Activated T-helper 1 cell treated with anti-CD3 and anti-CD28 coated beads, Interleukin-12 subunit alpha, Interleukin-12 subunit beta, Interleukin-2, Interleukin-4 antibody, amounts not matched to agents 30 ng/mL and 10 ng/mL and 1 ng/mL, durations not matched to agents 14 hours and 24 hours and 36 hours (primary cell): ENCODE data around the gene COQ5. TPM values are rescaled to one million over a fixed set of nuclear protein-coding genes. Genes with fewer than 3 reads are reported as not detected.
"Not testable (repeated sequence)": the region's sequence is repeated elsewhere in the genome, so short reads cannot be mapped to it uniquely, and the experiment has no call there.

Experiments
- DNase-seq: peaks from one replicate; pipeline ENCODE4 v3.0.0; 2021; ENCODE audit warnings: low spot score
- H3K27ac Mint-ChIP-seq: one replicate; pipeline ENCODE4 v1.8.0; 2021; ENCODE audit warnings: mild to moderate bottlenecking, mixed read lengths
- H3K27me3 Mint-ChIP-seq: one replicate; pipeline ENCODE4 v1.8.0; 2022; ENCODE audit warnings: mild to moderate bottlenecking, moderate library complexity, mixed read lengths; ENCODE audit not compliant: insufficient read depth
- H3K36me3 Mint-ChIP-seq: one replicate; pipeline ENCODE4 v1.8.0; 2021; ENCODE audit warnings: low read depth, mixed read lengths
- H3K4me1 Mint-ChIP-seq: one replicate; pipeline ENCODE4 v1.8.0; 2021; ENCODE audit warnings: low read depth, mixed read lengths
- H3K4me3 Mint-ChIP-seq: one replicate; pipeline ENCODE4 v1.8.0; 2021; ENCODE audit warnings: mild to moderate bottlenecking, moderate library complexity, mixed read lengths
- H3K9me3 Mint-ChIP-seq: one replicate; pipeline ENCODE4 v1.8.0; 2021; ENCODE audit warnings: mixed read lengths
- intact Hi-C: fragments of 100-400 bp; cut with micrococcal nuclease; formaldehyde crosslinking; loops from one replicate; pipeline ENCODE4 v1.15.1; 2024
- total RNA-seq: library from RNA; stranded (reverse); gene quantifications from 2 replicates; pipeline ENCODE4 v1.2.3, GENCODE V29; 2022

The COQ5 gene
- total RNA-seq, 1 donor from 2014 or later = 27.8 TPM

DNA sequence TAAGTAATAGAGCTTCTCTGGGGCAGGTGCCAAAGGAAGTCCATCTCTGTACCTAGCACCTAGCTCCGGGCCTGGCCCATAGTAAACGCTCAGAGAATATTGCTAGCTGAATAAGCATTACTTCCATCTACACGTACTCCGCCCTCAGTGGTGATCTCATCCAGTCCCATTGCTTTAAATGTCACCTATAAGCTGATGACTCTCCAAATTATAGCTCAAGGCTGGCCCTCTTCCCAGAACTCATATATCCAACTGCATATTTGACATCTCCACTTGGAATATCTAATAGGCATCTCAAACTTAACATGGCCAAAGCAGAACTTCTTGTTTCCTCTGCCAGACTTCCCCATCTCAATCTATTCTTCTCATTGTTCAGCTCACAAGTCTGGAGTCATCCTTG, 39.9 kb downstream of the COQ5 start:
- no peak for DNase-seq
- Mint-ChIP-seq H3K27me3 (no peaks in the 10 kb centered on the region), H3K9me3 (no peaks in the 10 kb centered on the region), H3K27ac (no peak overlapping the region), H3K36me3 (peaks cover 1% of the 10 kb centered on the region), H3K4me3 (no peak overlapping the region), H3K4me1 (peaks cover 4% of the 10 kb centered on the region)
- intact Hi-C loops = no loop called here

DNA sequence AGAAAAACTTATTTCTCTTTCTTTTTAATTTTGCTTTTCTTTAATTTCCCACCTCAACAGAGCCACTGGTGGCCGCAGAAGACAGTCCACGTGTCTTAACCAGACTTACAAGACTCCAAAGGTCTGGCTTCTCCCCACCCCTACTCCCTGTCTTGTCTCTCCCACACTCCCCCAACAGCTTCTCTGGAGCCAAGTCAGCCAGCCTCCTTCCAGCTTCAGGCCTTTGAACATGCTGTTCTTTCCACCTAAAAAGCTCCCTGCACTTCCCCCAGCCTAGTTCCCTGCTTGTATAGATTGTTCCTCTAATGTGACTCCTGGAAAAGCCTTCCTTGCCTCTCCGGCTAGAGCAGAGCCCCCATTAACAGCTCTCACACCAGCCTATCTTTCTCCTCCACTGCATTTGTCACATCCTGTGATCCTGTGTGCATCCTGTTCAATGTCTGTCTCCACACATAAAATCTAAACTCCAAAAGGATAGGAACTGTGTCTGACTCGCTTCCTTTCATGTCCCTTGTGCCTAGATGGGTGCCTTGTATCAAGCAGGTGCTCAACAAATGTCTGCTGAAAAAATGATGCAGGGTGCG, 40.8 kb downstream of the COQ5 start:
- Mint-ChIP-seq H3K4me3 (no peak overlapping the region), H3K4me1 (peaks cover 4% of the 10 kb centered on the region), H3K9me3 (no peaks in the 10 kb centered on the region), H3K36me3 (peaks cover 3% of the 10 kb centered on the region), H3K27me3 (no peaks in the 10 kb centered on the region), H3K27ac (no peak overlapping the region)
- DNase-seq = no peak
- intact Hi-C loops = no loop called here

DNA sequence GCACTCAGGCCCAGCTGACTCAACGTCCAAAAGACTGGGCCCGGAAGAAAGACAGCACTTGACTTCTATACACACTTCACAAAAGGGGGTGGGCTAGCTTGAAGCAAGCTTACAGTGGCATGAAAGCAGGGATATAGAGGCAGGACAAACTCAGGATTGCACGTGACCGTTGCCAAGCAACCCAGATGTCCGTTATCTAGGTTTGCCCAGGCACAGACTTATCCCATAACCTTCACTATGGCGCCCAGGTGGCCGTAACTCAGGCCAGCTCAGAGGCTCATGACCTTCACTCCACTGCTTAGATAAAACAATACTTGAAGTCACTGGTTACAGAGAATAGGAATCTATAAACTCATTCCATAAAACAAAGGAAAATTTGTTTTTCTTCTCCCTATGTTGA, 41.4 kb downstream of the COQ5 start:
- H3K27ac Mint-ChIP-seq, H3K27me3 Mint-ChIP-seq, DNase-seq, H3K36me3 Mint-ChIP-seq, H3K4me3 Mint-ChIP-seq, intact Hi-C loops, H3K4me1 Mint-ChIP-seq, H3K9me3 Mint-ChIP-seq: not testable (repeated sequence)

DNA sequence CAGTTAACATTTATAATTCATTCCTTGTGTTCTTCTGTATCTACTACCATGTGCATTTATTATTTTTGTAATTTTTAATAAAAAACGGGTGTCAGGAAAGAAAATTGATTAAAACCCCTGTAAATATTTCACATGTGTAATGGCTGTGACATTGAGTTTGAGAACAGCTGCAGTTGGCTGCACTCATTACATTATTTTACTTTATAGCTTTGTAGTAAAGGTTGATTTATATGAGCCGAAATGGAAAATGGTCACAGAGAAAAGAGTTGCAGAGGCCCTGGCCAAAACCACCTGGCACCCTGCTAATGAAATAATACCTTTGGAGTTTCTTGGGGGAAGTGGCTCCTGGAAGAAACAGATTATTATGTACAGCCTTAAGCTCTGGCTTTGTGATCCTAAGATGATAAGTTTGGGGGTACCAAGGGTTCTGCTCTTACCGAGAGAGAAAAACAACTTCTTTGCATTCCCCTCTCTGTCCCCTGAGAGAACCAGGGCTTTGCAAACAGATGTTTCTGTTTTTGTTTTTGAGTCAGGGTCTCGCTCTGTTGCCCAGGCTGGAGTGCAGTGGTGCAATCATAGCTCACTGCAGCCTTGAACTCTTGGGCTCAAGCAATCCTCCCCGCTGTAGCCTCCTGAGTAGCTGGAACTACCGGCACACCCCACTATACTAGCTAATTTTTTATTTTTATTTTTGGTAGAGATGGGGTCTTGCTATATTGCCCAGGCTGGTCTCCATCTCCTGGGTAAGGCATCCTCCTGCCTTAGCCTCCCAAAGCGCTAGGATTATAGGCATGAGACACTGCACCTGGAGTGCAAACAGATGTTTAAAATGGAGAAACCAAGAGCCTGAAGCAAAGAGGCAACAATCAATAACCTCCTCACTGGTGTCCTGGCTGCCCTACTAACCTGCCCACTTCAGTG, 42.7 kb downstream of the COQ5 start:
- H3K4me3 Mint-ChIP-seq = no peak overlapping the region
- intact Hi-C loops = no loop called here
- no peaks in the 10 kb centered on the region for H3K27me3 Mint-ChIP-seq
- DNase-seq = no peak
- no peak overlapping the region for H3K27ac Mint-ChIP-seq
- peaks cover 4% of the 10 kb centered on the region for H3K4me1 Mint-ChIP-seq
- peaks cover 6% of the 10 kb centered on the region for H3K36me3 Mint-ChIP-seq
- no peaks in the 10 kb centered on the region for H3K9me3 Mint-ChIP-seq

DNA sequence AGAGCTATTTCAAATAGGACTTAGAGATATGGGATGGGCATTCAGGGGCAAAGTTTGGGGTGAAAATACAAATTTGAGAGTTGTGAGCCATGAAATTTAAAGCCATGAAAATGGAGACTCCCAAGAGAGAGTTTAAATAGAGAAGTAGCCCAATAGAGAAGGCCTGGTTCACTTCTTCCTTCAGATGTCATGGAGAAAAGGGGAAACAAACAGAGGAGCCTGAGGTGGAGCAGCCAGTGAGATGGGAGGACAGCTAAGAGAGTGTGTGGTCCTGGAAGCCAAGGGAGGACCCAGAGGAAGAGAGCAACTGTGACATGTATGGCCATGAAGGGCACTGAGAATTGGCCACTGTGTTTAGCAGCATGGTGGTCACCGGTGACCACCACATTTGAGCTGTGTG, 45.3 kb downstream of the COQ5 start:
- no peaks in the 10 kb centered on the region for H3K4me1 Mint-ChIP-seq
- intact Hi-C loops = no loop called here
- peaks cover 6% of the 10 kb centered on the region for H3K36me3 Mint-ChIP-seq
- no peak overlapping the region for H3K4me3 Mint-ChIP-seq
- no peak for DNase-seq
- H3K27ac Mint-ChIP-seq = no peak overlapping the region
- H3K9me3 Mint-ChIP-seq = no peaks in the 10 kb centered on the region
- H3K27me3 Mint-ChIP-seq = no peaks in the 10 kb centered on the region

DNA sequence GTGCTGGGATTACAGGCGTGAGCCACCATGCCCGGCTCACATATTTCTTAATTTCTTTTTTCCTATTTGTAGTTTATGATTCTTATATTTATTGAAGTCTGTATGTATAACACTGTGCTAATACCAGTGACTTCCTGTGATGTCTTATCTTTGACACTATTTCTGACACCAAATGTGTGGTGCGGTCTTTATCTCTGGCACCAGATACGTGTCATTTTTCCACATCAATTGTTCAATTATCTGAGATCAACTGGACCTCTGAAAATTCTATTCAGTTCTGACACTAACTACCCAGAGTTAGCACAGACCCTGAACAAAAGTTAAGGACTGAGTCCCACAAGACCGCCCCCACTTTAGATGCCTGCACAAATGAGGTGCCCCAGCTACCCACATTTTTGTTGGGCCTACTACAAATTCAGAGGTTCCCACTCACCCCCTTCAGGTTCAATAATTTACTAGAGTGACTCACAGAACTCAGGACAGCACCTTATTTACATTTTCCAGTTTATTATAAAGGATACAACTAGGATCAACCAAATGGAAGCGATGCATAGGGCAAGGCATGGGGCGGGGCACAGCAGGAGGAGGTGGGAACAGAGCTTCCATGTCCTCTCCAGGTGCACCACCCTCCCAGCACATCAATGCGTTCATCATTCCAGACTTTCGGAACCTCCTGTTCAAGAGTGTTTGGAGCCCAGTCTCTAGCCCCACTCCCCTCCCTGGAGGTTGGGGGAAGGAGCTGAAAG, 47.8 kb downstream of the COQ5 start:
- H3K4me1 Mint-ChIP-seq = no peaks in the 10 kb centered on the region
- no peaks in the 10 kb centered on the region for H3K9me3 Mint-ChIP-seq
- intact Hi-C loops = no loop called here
- H3K4me3 Mint-ChIP-seq = no peak overlapping the region
- H3K27me3 Mint-ChIP-seq = no peaks in the 10 kb centered on the region
- H3K36me3 Mint-ChIP-seq = peaks cover 4% of the 10 kb centered on the region
- H3K27ac Mint-ChIP-seq = no peak overlapping the region
- no peak for DNase-seq

DNA sequence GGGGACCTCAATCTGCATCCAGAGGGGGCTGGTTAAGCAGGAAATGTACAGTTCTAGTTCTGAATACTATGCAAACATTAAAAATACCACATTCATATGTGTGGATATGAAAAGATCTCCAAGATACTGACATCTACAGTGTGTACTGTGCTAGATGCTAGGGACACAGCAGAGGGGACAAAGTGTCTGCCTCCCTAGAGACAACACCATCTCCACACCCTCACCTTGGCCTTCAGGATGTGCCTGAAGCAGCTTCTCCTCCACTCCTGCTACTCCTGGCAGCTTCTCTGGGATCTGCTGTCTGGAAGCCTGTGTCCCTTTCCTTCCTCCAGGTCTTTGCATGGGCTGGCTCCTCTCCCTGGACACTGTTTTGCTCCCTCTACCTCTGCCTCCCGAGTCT, 48.7 kb downstream of the COQ5 start:
- Mint-ChIP-seq H3K27ac (peak overlapping the region; percentile 11), H3K4me3 (no peak overlapping the region), H3K9me3 (no peaks in the 10 kb centered on the region), H3K27me3 (no peaks in the 10 kb centered on the region), H3K36me3 (peaks cover 4% of the 10 kb centered on the region), H3K4me1 (no peaks in the 10 kb centered on the region)
- intact Hi-C loops = no loop called here
- DNase-seq = no peak

DNA sequence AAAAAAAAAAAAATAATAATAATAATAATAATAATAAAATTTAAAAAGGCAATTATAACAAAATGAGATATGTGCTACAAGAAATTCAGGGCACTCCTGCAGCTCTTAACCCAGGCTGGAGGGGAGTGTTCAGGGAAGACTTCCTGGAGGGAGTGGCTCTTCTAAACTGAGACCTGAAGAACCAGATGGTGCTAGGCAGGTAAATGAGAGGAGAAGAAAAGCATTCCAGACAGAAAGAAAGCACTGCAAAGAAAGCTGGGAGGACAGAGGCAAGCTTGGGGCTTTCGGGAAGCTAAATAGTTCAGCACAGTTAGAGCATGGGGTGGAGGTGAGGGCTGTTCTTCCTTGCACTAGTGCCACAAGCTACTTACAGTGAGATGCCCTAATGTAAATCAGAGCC, 49.5 kb downstream of the COQ5 start:
- no peak overlapping the region for H3K27ac Mint-ChIP-seq
- no peak overlapping the region for H3K4me3 Mint-ChIP-seq
- H3K27me3 Mint-ChIP-seq = peaks cover 3% of the 10 kb centered on the region
- intact Hi-C loops = no loop called here
- no peaks in the 10 kb centered on the region for H3K9me3 Mint-ChIP-seq
- H3K36me3 Mint-ChIP-seq = peaks cover 4% of the 10 kb centered on the region
- no peak for DNase-seq
- H3K4me1 Mint-ChIP-seq = peaks cover 6% of the 10 kb centered on the region

DNA sequence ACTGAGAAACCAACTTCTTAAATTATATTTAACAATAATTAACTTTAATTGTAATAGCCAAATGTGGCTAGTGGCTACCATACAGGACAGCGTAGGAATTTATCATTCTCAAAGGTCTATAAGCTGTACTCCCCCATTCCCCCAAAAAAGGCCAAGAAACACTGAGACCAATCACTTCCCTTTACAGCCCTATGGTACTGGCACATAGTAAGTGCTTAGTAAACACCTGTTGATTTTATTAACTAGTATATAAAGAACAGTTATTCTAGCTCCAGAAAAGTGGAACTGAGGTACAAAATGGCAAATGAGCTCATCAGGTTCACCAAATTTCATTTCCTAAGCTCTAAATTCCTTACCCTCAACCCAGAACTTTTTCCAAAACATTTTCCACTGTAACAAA, 53.3 kb downstream of the COQ5 start:
- intact Hi-C loops = no loop called here
- peaks cover 22% of the 10 kb centered on the region for H3K4me1 Mint-ChIP-seq
- H3K36me3 Mint-ChIP-seq = peaks cover 2% of the 10 kb centered on the region
- H3K9me3 Mint-ChIP-seq = no peaks in the 10 kb centered on the region
- no peak overlapping the region for H3K27ac Mint-ChIP-seq
- H3K4me3 Mint-ChIP-seq = no peak overlapping the region
- H3K27me3 Mint-ChIP-seq = peaks cover 5% of the 10 kb centered on the region
- no peak for DNase-seq

DNA sequence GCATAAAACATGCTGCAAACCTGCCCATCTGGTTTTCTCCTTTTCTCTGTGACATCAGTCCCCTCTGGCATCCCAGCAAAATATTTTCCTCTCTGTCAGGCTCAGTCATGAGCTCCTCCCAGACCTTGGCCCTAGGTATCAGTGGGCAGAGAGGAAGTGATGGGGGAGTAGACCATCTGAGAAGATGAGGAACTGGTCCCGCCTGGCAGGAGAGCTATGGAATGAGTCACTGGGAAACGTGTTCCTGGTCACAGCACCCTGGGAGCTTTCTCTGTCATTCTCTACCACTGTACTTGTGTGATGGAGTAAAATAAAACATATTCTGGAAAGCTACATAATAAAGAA, 54.4 kb downstream of the COQ5 start:
- Mint-ChIP-seq H3K36me3 (peaks cover 4% of the 10 kb centered on the region), H3K9me3 (no peaks in the 10 kb centered on the region), H3K27me3 (peaks cover 5% of the 10 kb centered on the region), H3K27ac (no peak overlapping the region), H3K4me3 (no peak overlapping the region), H3K4me1 (peaks cover 29% of the 10 kb centered on the region)
- no peak for DNase-seq
- intact Hi-C loops = no loop called here

DNA sequence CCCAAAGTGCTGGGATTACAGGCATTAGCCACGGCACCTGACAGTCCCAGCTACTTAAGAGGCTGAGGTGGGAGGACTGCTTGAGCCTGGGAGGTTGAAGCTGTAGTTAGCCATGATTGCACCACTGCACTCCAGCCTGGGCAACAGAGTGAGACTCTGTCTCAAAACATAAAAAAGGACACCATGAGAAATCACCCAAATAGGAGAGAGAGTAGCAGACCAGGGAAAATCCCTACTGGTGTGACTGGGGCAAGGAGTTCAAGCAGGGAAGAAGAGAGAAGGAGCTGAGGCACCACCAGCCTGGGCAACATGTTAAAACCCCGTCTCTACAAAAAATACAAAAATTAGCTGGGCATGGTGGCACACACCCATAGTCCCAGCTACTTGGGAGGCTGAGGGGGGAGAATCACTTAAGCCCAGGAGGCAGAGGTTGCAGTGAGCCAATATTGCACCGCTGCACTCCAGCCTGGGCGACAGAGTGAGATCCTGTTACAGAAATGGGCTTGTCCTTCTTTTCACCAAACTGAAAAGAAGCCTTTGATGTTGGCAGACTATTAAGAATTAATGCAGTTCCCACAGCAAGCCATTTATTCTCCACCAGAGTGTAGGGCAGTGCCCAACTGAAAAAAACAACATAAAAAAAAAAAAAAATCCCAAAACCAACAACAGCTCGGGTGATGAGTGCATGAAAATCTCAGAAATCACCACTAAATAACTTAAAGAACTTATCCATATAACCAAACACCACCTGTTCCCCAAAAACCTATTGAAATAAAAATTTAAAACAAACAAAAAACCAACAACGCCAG, 54.9 kb downstream of the COQ5 start:
- H3K4me3 Mint-ChIP-seq = no peak overlapping the region
- peaks cover 5% of the 10 kb centered on the region for H3K27me3 Mint-ChIP-seq
- no peak overlapping the region for H3K27ac Mint-ChIP-seq
- H3K36me3 Mint-ChIP-seq = peaks cover 4% of the 10 kb centered on the region
- DNase-seq = no peak
- H3K9me3 Mint-ChIP-seq = no peaks in the 10 kb centered on the region
- intact Hi-C loops = no loop called here
- H3K4me1 Mint-ChIP-seq = peaks cover 29% of the 10 kb centered on the region

DNA sequence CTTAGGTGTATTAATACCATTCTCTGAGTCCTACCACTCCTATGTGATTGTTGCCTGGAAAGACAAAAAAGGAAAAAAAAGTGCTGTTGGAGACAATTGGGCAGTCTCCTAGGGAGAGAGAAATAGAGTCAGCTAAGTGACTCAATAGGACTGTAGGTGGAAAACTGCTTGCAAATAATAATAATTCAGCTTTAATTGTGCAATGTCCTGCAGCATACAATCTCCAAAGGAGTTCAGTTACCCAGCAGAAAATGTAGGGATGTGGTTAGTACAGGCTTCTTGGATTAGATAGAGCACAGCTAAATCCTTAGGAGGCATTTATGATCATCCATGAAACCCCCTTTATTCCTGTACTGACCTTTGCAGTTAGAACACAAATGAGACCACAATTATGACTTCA, 56.4 kb downstream of the COQ5 start:
- Mint-ChIP-seq H3K27ac (no peak overlapping the region), H3K4me1 (peaks cover 39% of the 10 kb centered on the region), H3K9me3 (no peaks in the 10 kb centered on the region), H3K36me3 (peaks cover 9% of the 10 kb centered on the region), H3K4me3 (no peak overlapping the region), H3K27me3 (peaks cover 5% of the 10 kb centered on the region)
- no peak for DNase-seq
- intact Hi-C loops = no loop called here
